Activated naive CD4-positive, alpha-beta T cell treated with anti-CD3 and anti-CD28 coated beads, Interleukin-2, amount 50 U/mL, for 16 hours (primary cell): ENCODE data around the gene CD3E.

Source experiments
- DNase-seq: peaks from one replicate; pipeline ENCODE4 v3.0.0-alpha.2; 2020

The CD3E gene

DNA sequence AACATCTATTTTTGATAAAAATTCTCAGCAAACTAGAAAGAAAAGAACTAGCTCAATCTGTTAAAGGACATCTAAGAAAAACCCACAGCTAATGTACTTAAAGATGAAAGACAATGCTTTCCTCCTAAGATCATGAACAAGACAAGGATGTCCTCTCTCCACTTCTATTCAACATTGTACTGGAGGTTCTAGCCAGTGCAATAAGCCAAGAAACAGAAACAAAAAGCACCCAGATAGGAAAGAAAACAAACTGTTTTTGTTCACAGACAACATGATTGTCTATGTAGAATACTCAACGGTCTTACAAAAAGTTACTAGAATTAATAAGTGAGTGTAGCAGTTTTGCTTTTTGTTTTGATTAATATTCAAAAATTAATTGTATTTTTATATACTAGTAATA is 30.2 kb downstream of the CD3E start:
- DNase-seq: no peak

- DNase-seq: peak; percentile 82
Observed at GRCh38 chr11:118338637-118339061, 34.1 kb downstream of the CD3E start.

DNA sequence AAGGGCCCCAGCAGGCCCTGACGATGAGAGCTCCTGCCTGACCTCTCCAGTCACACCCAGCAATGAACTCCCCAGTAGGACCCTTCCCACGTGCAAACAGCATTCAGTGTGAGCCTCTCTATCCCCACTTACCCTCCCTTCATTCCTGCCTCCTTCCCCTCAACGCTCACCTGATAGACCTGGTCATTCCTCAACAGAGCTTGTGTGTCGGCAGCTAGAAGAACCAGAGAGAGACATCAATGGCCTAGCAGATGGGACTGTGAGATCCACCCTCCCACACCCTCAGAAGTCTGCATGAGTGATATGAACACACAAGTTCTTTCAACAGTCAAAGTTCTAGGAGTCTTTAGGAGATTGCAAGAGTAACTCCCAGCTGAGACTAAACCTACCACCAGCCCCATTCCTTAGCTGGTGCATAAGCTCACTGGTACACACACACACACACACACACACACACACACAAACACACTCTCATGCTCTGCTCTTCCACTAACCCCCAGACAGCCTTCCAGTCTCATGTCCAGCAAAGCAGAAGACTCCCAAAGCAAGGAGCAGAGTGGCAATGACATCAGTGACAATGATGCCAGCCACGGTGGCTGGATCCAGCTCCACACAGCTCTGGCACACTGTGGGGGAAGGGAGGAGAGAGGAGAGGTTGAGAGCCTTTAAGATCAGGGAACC is 34.9 kb downstream of the CD3E start:
- DNase-seq: peak; percentile 32

DNA sequence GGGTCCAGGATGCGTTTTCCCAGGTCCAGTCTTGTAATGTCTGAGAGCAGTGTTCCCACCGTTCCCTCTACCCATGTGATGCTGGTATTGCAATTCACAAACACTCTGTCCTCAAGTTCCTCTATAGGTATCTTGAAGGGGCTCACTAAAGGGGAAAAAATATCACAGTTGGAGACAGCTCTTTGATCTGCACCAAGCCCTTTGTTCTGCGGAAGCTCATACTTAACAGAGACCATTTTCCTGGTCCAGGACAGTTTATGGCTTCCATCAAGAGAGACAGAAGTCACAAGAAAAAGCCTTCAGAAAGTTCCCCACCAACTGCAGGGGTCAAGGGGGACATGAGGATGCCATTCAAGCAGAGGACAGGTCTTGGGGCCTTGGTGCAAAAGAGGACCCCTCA is 35.9 kb downstream of the CD3E start:
- no peak for DNase-seq

DNA sequence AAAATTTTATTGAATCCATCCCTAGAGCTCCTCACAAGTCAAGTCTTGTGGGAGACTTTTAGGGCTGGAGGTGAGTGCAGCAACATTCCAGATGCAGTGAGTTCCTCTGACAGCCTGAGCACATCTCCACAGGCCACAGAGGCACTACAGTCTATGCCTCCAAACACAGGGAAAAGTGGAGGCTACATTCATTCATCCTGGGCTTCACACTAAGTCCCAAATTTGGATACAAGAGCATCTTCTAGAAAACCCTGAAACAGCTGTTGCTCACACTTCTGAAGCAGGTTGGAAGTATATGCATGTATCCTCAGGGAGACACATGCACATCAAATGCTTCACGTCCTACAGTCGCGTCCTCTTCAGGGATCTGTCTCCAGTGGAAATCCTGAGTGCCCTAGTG is 36.7 kb downstream of the CD3E start:
- no peak for DNase-seq

DNA sequence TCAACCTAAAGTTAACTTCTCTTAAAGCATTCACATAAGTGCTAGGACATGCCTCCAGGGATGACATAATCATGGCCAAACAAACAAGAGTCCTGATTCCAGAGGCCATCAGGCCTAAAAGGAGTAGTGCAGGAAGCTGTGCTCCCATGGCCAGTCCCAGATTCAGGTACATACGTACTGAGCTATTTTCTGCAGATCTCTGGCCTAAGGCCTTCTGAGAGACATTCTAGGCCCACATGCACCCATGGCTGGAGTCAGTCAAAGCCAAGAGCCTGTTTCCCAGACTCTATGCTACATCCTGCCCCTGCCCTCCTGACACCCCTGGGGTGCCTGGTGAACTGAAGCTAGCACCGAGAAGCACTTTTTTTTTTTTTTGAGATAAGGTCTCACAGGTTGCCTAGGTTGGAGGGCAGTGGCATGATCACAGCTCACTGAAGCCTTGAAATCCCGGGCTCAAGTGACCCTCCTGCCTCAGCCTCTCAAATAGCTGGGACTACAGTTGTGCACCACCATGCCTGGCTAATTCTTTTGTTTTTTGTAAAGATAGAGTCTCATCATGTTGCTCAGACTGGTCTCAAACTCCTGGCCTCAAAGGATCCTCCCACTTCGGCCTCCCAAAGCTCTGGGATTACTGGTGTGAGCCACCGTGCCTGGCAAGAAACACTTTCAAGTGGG is 37.4 kb downstream of the CD3E start:
- DNase-seq: no peak

GRCh38 chr11:118342503-118343161 is 38.1 kb downstream of the CD3E start, which contains the start of gene CD3D:
CD3D (minus strand) TSS chr11:118342705; CDS start chr11:118342607, 98 bp downstream.
- peak; percentile 73 for DNase-seq

- peak; percentile 32 for DNase-seq
Observed at GRCh38 chr11:118343248-118343647, 38.7 kb downstream of the CD3E start.

DNA sequence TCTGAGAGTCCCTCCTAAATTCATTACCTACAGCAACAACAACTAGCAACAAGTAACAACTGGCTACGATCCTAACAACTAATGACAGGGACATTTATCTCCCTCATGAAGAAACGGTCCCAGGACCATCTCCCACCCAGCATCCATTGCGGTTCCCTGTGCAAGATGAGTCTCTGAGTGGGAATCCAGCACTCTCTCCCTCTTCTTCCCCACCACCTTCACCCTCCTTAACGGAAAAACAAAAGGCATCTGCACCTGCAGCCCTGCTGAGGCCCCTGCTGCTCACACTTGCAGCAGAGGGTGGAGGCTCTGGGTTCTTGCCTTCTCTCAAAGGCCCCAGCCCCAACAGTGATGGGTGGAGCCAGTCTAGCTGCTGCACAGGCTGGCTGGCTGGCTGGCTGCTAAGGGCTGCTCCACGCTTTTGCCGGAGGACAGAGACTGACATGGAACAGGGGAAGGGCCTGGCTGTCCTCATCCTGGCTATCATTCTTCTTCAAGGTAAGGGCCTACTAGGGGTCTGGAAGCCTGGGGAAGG is 39.5 kb downstream of the CD3E start, which contains the start of gene CD3G:
Gene CD3G (plus strand): TSS at position 364 of the 535 bp plus-strand sequence. CDS start 80 bp downstream, at position 444.
- peak; percentile 75 for DNase-seq

DNA sequence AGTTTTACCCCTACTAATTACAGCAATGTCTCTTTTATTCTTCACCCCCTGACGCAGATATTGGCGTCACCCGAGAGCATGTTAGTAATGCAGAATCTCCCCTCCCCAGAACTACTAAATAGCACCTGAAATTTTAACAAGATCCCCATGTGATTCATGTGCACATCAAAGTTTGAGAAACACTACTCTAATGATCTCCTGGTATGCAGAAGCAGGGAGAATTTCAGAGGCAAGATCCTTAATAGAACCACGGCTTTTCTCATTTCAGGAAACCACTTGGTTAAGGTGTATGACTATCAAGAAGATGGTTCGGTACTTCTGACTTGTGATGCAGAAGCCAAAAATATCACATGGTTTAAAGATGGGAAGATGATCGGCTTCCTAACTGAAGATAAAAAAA is 44.9 kb downstream of the CD3E start:
- DNase-seq: no peak

DNA sequence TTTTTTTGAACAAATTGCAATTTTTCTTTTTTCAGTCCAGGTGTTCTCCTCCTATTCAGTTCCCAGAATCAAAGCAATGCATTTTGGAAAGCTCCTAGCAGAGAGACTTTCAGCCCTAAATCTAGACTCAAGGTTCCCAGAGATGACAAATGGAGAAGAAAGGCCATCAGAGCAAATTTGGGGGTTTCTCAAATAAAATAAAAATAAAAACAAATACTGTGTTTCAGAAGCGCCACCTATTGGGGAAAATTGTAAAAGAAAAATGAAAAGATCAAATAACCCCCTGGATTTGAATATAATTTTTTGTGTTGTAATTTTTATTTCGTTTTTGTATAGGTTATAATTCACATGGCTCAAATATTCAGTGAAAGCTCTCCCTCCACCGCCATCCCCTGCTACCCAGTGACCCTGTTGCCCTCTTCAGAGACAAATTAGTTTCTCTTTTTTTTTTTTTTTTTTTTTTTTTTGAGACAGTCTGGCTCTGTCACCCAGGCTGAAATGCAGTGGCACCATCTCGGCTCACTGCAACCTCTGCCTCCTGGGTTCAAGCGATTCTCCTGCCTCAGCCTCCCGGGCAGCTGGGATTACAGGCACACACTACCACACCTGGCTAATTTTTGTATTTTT is 48.7 kb downstream of the CD3E start:
- no peak for DNase-seq

DNA sequence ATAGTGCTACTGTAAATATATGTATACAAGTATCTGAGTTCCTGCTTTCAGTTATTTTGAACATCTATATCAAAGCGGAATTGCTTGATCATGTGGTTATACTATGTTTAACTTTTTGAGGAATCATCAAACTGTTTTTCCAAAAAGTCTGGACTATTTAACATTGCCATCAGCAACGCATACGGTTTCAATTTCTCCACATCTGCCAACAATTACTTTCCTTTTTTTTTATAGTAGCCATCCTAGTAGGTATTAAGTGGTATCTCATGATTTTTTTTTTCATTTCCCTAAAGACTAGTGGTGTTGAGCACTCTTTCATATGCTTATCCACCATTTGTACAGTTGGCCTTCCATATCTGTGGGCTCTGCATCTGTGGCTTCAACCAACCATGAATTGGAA is 53.5 kb downstream of the CD3E start:
- DNase-seq: no peak

DNA sequence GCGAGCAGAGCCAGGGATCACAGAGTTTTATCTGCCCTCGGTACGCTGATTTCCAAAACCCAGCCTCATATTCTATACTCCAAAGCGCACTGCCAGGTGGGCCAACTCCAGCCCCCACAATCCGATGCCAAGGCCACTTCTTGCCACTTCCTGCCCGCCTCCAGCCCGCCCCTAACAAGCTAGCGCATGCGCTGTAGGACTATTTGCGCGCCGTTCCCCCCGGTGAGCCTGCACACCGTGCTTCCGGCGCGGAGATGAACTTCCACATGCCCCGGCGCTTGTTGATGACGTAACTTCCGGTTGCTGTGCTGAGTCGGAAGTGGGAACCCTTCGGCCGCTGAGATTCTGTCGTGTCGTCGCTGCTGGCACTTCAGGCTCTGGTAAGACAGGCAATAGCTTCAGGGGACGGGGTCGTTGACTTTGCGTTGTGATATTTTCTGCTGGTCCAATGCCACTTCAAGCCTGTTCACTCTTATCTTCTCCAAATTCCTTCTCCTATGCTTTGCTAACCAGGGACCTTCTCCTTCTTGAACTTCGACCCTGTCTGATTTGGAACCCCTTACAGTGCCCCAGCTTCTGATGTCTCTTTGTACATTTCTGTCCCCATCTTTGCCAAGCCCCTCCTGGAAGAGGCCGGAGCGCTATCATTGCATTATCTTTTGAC is 54.9 kb downstream of the CD3E start, which contains the start of gene UBE4A:
Gene UBE4A (plus strand): TSS at position 306 of the 664 bp plus-strand sequence. CDS start 5,481 bp downstream, outside the sequence.
- DNase-seq: peak; percentile 96

GRCh38 chr11:118364956-118365615 is 60.6 kb downstream of the CD3E start:
- no peak for DNase-seq
